HCT116 (cell line): Measurements from ENCODE around the gene GPX2. TPM values are rescaled to one million over a fixed set of nuclear protein-coding genes. Genes with fewer than 3 reads are reported as not detected.

ENCODE experiments used
- ATAC-seq: fragments of 200-7000 bp; cut with Tn5 transposase; 2 replicates; pipeline ENCODE4 v1.9.1; 2020; ENCODE audit warnings: mild to moderate bottlenecking, moderate library complexity
- BruUV-seq: library from RNA; stranded (reverse); fragments of 400-500 nt; replicated peaks from 2 replicates; lab custom pipeline; 2021; lab: Mats Ljungman, UMichigan
- CTCF ChIA-PET: fragments of 300-600 bp; sonication (Branson Sonifier 250); formaldehyde crosslinking; loops from one replicate; lab custom pipeline; 2021; ENCODE audit warnings: antibody characterized with exemption; lab: Charles Lee
- POLR2A ChIA-PET: fragments of 300-600, 350-600 bp; sonication (Branson Sonifier 250); formaldehyde crosslinking; loops from one replicate; lab custom pipeline; 2021; ENCODE audit warnings: antibody characterized with exemption; lab: Charles Lee
- RAD21 ChIA-PET, 2 experiments: fragments of 300-600 bp; sonication (Branson Sonifier 250); formaldehyde crosslinking; loops; one replicate each; lab custom pipeline; 2023; ENCODE audit warnings: low total read pairs in 2 of 2; ENCODE audit not compliant: uncharacterized antibody in 2 of 2, unreplicated experiment in 2 of 2, low non-redundant PET in 1 of 2; lab: Charles Lee
- DNase-seq: peaks from one replicate; pipeline ENCODE4 v3.0.0-alpha.2; 2010; ENCODE audit warnings: low read depth, low spot score
- H2AFZ ChIP-seq: fragments of 200-600 bp; shearing (Covaris generic), sonication (generic); 2 replicates; pipeline ENCODE4 v1.6.1; 2017; ENCODE audit warnings: low read depth, mixed run types, mixed read lengths, antibody characterized with exemption, low read length; ENCODE audit not compliant: poor library complexity, severe bottlenecking
- H3K27ac ChIP-seq: 2 replicates; pipeline ENCODE4 v1.5.1; 2012; ENCODE audit warnings: low read depth, low read length
- H3K27me3 ChIP-seq: fragments of 200-600 bp; sonication (generic); 2 replicates; pipeline ENCODE4 v1.6.1; 2016; ENCODE audit warnings: mixed run types, low read length, mixed read lengths; ENCODE audit not compliant: insufficient read depth
- H3K36me3 ChIP-seq, 2 experiments: fragments of 200-500 bp in 1 of 2; fragments of 200-600 bp in 1 of 2; sonication (Bioruptor generic) in 1 of 2; sonication (generic) in 1 of 2; 2 replicates each; pipeline versions ENCODE4 v1.5.1 to v1.6.1; 2014 to 2016; ENCODE audit warnings: low read length in 2 of 2, inconsistent platforms in 1 of 2, mixed read lengths in 1 of 2, mixed run types in 1 of 2; ENCODE audit not compliant: insufficient read depth in 2 of 2, control insufficient read depth in 1 of 2
- H3K4me1 ChIP-seq, 2 experiments: fragments of 200-600 bp in 1 of 2; sonication (generic) in 1 of 2; 2 replicates each; pipeline versions ENCODE4 v1.5.1 to v1.6.1; 2012 to 2017; ENCODE audit warnings: low read length in 2 of 2, inconsistent platforms in 1 of 2, mild to moderate bottlenecking in 1 of 2, mixed read lengths in 1 of 2, mixed run types in 1 of 2, moderate library complexity in 1 of 2; ENCODE audit not compliant: insufficient read depth in 2 of 2, control insufficient read depth in 1 of 2
- H3K4me2 ChIP-seq: fragments of 200-600 bp; sonication (generic); 2 replicates; pipeline ENCODE4 v1.6.1; 2017; ENCODE audit warnings: mixed run types, low read length, mixed read lengths
- H3K4me3 ChIP-seq, 2 experiments: fragments of 200-600 bp in 1 of 2; sonication (generic) in 1 of 2; replicated peaks in 1 of 2; 2 replicates each; pipeline ENCODE4 v1.5.1; 2011 to 2016; ENCODE audit warnings: low read length in 2 of 2, control low read depth in 1 of 2, low read depth in 1 of 2, mild to moderate bottlenecking in 1 of 2, mixed read lengths in 1 of 2, mixed run types in 1 of 2
- H3K79me2 ChIP-seq: fragments of 200-600 bp; sonication (generic); 2 replicates; pipeline ENCODE4 v1.6.1; 2017; ENCODE audit warnings: mild to moderate bottlenecking, mixed run types, low read length, moderate library complexity, mixed read lengths; ENCODE audit not compliant: insufficient read depth
- H3K9ac ChIP-seq: fragments of 200-600 bp; sonication (generic); 2 replicates; pipeline ENCODE4 v1.6.1; 2016; ENCODE audit warnings: low read length, mixed read lengths
- H3K9me2 ChIP-seq: fragments of 200-600 bp; sonication (generic), shearing (Covaris generic); 2 replicates; pipeline ENCODE4 v1.6.1; 2017; ENCODE audit warnings: mixed run types, mild to moderate bottlenecking, moderate library complexity; ENCODE audit not compliant: insufficient read depth
- H3K9me3 ChIP-seq, 2 experiments: fragments of 200-500 bp in 1 of 2; fragments of 200-600 bp in 1 of 2; sonication (Bioruptor generic) in 1 of 2; sonication (generic) in 1 of 2; 2 replicates each; pipeline ENCODE4 v1.6.1; 2014 to 2017; ENCODE audit warnings: low read length in 2 of 2, mixed read lengths in 2 of 2, inconsistent platforms in 1 of 2, low read depth in 1 of 2, mild to moderate bottlenecking in 1 of 2, mixed run types in 1 of 2, moderate library complexity in 1 of 2; ENCODE audit not compliant: control insufficient read depth in 1 of 2, insufficient read depth in 1 of 2
- H4K20me1 ChIP-seq: fragments of 200-600 bp; sonication (generic), shearing (Covaris generic); 2 replicates; pipeline ENCODE4 v1.6.1; 2017; ENCODE audit warnings: mixed run types, mild to moderate bottlenecking, moderate library complexity; ENCODE audit not compliant: insufficient read depth
- CBX3 ChIP-seq: IDR thresholded peaks from 2 replicates; pipeline ENCODE4 v1.6.1; 2012; ENCODE audit warnings: low read depth
- EGR1 ChIP-seq: IDR thresholded peaks from 2 replicates; pipeline ENCODE4 v1.6.1; 2012; ENCODE audit warnings: low read depth
- ELF1 ChIP-seq: IDR thresholded peaks from 2 replicates; pipeline ENCODE4 v1.6.1; 2012; ENCODE audit warnings: low read depth, borderline replicate concordance
- EZH2 ChIP-seq: fragments of 200-600 bp; sonication (generic); IDR thresholded peaks from 2 replicates; pipeline ENCODE4 v1.6.1; 2017; ENCODE audit warnings: antibody characterized with exemption, mixed run types
- EZH2phosphoT487 ChIP-seq: fragments of 200-600 bp; IDR thresholded peaks from 2 replicates; pipeline ENCODE4 v1.6.1; 2018; ENCODE audit warnings: antibody characterized with exemption, borderline replicate concordance
- JUND ChIP-seq: IDR thresholded peaks from 2 replicates; pipeline ENCODE4 v1.6.1; 2012
- POLR2A ChIP-seq: IDR thresholded peaks from 2 replicates; pipeline ENCODE4 v1.7.0; 2011; ENCODE audit warnings: borderline replicate concordance; ENCODE audit not compliant: insufficient read depth, insufficient read length; ENCODE audit errors: extremely low read depth
- POLR2AphosphoS5 ChIP-seq: IDR thresholded peaks from 2 replicates; pipeline ENCODE4 v1.6.1; 2011; ENCODE audit warnings: mild to moderate bottlenecking, low read depth, low read length, moderate library complexity
- SP1 ChIP-seq: IDR thresholded peaks from 2 replicates; pipeline ENCODE4 v1.6.1; 2012; ENCODE audit warnings: low read depth
- ZFX ChIP-seq: fragments of 450-650 bp; IDR thresholded peaks from 2 replicates; pipeline ENCODE4 v1.6.1; 2017
- intact Hi-C: fragments of 100-400 bp; cut with micrococcal nuclease; formaldehyde crosslinking; loops from 2 replicates; pipeline ENCODE4 v1.10.0; 2022
- total RNA-seq: library from RNA; stranded (reverse); gene quantifications from one replicate; pipeline ENCODE4 v1.2.1, GENCODE V29; 2021; ENCODE audit not compliant: unreplicated experiment
- TF ChIP-seq, protein P1 (sequence below): IDR thresholded peaks from 2 replicates; pipeline ENCODE4 v1.6.1; 2012; ENCODE audit warnings: low read depth

GPX2 gene
- total RNA-seq, 1 experiment from 2014 or later, result 0.61 TPM

DNA sequence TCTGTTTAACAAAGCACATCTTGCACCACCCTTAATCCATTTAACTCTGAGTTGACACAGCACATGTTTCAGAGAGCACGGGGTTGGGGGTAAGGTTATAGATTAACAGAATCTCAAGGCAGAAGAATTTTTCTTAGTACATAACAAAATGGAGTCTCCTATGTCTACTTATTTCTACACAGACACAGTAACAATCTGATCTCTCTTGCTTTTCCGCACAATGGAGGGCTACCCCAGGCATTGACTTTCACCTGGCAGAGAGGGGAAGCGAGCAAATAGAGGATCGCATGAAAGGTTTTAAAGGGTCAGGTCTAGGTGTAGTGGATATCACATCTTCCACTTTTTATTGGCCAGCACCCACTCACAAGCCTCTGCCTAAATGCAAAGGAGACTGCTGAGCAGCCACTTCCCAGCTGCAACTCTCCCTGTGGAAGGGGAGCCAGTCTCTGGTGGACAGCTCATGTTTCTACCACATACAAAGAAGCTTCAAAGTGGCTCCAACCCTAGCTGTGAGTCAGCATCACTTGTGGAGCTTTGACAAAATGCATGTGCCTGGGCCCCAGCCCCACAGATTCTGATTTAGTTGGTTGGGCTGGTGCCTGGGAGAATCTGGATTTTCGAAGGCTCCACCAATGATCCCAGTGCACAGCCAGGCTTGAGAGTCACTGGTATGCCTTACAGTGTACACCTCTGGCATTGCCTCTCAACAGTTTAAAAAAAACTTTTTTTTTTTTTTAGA lies 37.0 kb upstream of the GPX2 start:
- Histone ChIP-seq H2AFZ (no peak overlapping the region), H3K79me2 (no peaks in the 10 kb centered on the region)
- TF ChIP-seq CBX3, result no peak
- no peak for TF ChIP-seq POLR2A
- TF ChIP-seq, all 23 proteins: peak for 0
- ChIA-PET CTCF (no interaction called here), POLR2A (no interaction called here), RAD21 (no interaction called here)
- no peaks in the 10 kb centered on the region for H4K20me1 ChIP-seq
- intact Hi-C loops, result no loop called here
- BruUV-seq, result no TSS peak
- no peak overlapping the region for H3K27ac ChIP-seq
- DNase-seq (no peak), ATAC-seq (peak; percentile 36; the same call in 1 of the 2 replicates)
- no peak overlapping the region for H3K9ac ChIP-seq
- no peaks in the 10 kb centered on the region for H3K27me3 ChIP-seq
- H3K9me2 ChIP-seq, result no peaks in the 10 kb centered on the region
- no peak overlapping the region for H3K4me3 ChIP-seq
- H3K36me3 ChIP-seq, result no peaks in the 10 kb centered on the region
- 0 out of 2 replicates have a peak overlapping the region, but pooled peaks have one; percentile 7 for H3K4me2 ChIP-seq
- H3K4me1 ChIP-seq, result peaks cover 0 to 6% of the 10 kb centered on the region in 2 experiments; a peak in 2 of 4 replicates
- no peaks in the 10 kb centered on the region for H3K9me3 ChIP-seq

DNA sequence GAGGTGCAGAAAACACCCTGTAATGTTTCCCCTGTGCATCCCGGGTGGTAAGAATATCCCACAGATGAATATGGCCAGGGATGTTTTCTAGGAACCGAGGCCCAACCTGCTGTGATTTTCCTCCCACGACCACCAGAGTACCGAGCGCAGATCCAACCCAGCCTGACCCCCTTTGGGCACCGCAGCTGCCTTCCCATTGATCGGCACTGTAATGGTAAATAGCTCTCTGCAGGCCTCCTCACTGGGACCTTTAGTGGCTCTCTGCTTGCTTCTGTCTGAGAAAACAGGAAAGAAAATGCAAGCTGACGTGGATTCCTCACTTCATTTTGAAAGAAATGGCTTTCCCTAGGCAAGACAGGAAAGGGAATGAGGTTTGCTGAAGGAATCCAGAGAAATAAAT lies 32.0 kb upstream of the GPX2 start:
- Histone ChIP-seq H3K36me3 (no peaks in the 10 kb centered on the region), H3K9me2 (no peaks in the 10 kb centered on the region), H3K27ac (no peak overlapping the region), H3K27me3 (no peaks in the 10 kb centered on the region), H3K9me3 (no peaks in the 10 kb centered on the region), H2AFZ (no peak overlapping the region), H3K4me3 (no peak overlapping the region), H3K4me1 (peaks cover 13 to 22% of the 10 kb centered on the region in 2 experiments; a peak in 3 of 4 replicates), H3K79me2 (no peaks in the 10 kb centered on the region), H3K9ac (no peak overlapping the region), H4K20me1 (no peaks in the 10 kb centered on the region), H3K4me2 (no peak overlapping the region)
- ChIA-PET POLR2A (interaction anchor here (1.1 kb wide), 1 partner anchor 13 kb away, joined by 3 read pairs; no protein-coding TSS in a partner anchor), CTCF (no interaction called here), RAD21 (no interaction called here)
- DNase-seq, result no peak
- intact Hi-C loops, result no loop called here
- BruUV-seq, result no TSS peak
- TF ChIP-seq EZH2, result no peak
- TF ChIP-seq ELF1, result no peak
- TF ChIP-seq SP1, result no peak
- TF ChIP-seq, protein P1, sequence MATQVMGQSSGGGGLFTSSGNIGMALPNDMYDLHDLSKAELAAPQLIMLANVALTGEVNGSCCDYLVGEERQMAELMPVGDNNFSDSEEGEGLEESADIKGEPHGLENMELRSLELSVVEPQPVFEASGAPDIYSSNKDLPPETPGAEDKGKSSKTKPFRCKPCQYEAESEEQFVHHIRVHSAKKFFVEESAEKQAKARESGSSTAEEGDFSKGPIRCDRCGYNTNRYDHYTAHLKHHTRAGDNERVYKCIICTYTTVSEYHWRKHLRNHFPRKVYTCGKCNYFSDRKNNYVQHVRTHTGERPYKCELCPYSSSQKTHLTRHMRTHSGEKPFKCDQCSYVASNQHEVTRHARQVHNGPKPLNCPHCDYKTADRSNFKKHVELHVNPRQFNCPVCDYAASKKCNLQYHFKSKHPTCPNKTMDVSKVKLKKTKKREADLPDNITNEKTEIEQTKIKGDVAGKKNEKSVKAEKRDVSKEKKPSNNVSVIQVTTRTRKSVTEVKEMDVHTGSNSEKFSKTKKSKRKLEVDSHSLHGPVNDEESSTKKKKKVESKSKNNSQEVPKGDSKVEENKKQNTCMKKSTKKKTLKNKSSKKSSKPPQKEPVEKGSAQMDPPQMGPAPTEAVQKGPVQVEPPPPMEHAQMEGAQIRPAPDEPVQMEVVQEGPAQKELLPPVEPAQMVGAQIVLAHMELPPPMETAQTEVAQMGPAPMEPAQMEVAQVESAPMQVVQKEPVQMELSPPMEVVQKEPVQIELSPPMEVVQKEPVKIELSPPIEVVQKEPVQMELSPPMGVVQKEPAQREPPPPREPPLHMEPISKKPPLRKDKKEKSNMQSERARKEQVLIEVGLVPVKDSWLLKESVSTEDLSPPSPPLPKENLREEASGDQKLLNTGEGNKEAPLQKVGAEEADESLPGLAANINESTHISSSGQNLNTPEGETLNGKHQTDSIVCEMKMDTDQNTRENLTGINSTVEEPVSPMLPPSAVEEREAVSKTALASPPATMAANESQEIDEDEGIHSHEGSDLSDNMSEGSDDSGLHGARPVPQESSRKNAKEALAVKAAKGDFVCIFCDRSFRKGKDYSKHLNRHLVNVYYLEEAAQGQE, result no peak
- no peak for TF ChIP-seq POLR2AphosphoS5
- TF ChIP-seq ZFX, result no peak
- no peak for TF ChIP-seq EZH2phosphoT487
- TF ChIP-seq JUND, result no peak
- TF ChIP-seq EGR1, result no peak
- ATAC-seq, result no peak
